ENCODE results near the gene MFAP2. TPM values are rescaled to one million over a fixed set of nuclear protein-coding genes. Genes with fewer than 3 reads are reported as not detected.

MFAP2 gene
- total RNA-seq, 1 experiment from 2014 or later: 152 TPM

DNA sequence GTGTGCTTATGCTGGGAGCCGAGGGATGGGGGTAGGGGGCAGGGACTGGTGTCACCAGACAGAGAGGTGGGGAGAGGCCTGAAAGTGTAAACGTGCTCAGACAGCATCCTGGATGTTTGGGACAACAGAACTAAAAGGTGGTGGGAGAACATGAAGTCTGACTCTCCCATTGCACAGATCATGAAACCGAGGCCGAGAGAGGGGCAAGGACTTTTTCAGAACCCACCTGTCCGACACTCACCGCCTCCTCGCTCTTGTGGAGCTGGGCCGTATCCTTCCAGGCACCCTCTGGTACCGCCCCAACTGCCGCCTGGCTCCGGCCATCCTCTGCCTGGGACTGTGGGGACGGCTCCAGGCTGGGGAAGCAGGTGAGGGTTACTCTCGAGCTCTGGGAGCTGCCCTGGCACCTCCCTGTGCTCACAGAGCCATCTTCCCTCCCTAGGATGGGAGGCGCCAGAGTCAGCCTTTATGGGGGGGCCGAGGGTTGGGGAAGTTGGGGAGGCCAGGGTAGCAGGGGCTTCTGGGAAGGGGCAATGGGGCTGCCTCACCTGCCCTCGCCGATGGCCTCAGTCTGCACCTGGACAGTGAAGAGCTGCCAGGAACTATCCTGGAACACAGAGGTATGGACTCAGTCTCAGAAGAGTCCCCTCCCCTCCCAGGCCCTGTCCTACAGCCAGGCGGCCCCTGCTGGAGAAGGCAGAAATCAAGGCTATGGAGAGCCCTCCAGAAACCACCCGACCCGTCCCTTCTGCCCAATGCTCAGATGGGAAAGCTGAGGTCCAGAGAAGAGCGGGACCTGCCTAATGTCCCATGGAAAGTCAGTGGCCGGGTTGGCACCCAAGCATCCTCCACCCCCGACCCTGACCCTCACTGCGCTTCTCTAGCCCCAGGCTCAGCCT lies 24.3 kb upstream of the MFAP2 start:
- H3K4me2 ChIP-seq (ENCODE audit: insufficient read depth, insufficient read length, low read length): no peak overlapping the region
- no CpG with 5 or more reads among the region's 24 CpGs for WGBS (ENCODE audit: extremely low coverage, insufficient read length, low lambda C conversion rate)
- no peaks in the 10 kb centered on the region for H3K27me3 Mint-ChIP-seq (ENCODE audit: low read depth)

More for the DNA sequence above, 24.3 kb upstream of the MFAP2 start:
- H3K9me3 ChIP-seq (ENCODE audit: control insufficient read depth, low read depth, low read length): no peaks in the 10 kb centered on the region
- no peak overlapping the region for H3K4ac ChIP-seq (ENCODE audit: low read depth, low read length)
- H3K79me1 ChIP-seq (ENCODE audit: insufficient read depth, low read depth, low read length, poor library complexity, severe bottlenecking): no peaks in the 10 kb centered on the region
- H4K91ac ChIP-seq (ENCODE audit: insufficient read length, low read depth, low read length): no peak overlapping the region
- H2BK15ac ChIP-seq (ENCODE audit: low read depth, low read length): no peak overlapping the region
- peak; percentile 32; the same call in 2 of the 3 replicates for TF ChIP-seq CTCF (conservative IDR thresholded peaks at IDR 0.05)
- no peaks in the 10 kb centered on the region for H3K9me3 Mint-ChIP-seq
- H2BK120ac ChIP-seq (ENCODE audit: low read depth, low read length, poor library complexity, severe bottlenecking): no peak overlapping the region
- no peak overlapping the region for H2BK20ac ChIP-seq (ENCODE audit: low read depth, low read length, poor library complexity, severe bottlenecking)
- H3T11ph ChIP-seq (ENCODE audit: low read length): no peak overlapping the region
- H3K4me1 ChIP-seq (ENCODE audit: insufficient read depth, low read length): no peaks in the 10 kb centered on the region; the same call in 1 of the 2 replicates
- H3K4me3 Mint-ChIP-seq: no peak overlapping the region
- H4K5ac ChIP-seq (ENCODE audit: insufficient read length, low read depth, low read length): no peak overlapping the region
- no peak overlapping the region for H3K18ac ChIP-seq (ENCODE audit: insufficient read length, low read depth, low read length)
- H3K27ac Mint-ChIP-seq: no peak overlapping the region
- peak; percentile 37 for DNase-seq
- no peak overlapping the region for H3K27ac ChIP-seq (ENCODE audit: insufficient read length, low read depth, low read length)
- no peaks in the 10 kb centered on the region for H3K23me2 ChIP-seq (ENCODE audit: insufficient read length, low read depth, low read length, poor library complexity, severe bottlenecking)
- H2BK5ac ChIP-seq (ENCODE audit: insufficient read length, low read length): no peak overlapping the region
- peaks cover 6 to 41% (median 29%) of the 10 kb centered on the region in 3 experiments for H3K36me3 Mint-ChIP-seq (ENCODE audit: insufficient read depth in 1 of 3, low read depth in 3 of 3)
- no peak overlapping the region for H2AFZ ChIP-seq (ENCODE audit: low read length)
- H3K56ac ChIP-seq (ENCODE audit: insufficient read length, low read depth, low read length): no peak overlapping the region
- H3K9ac ChIP-seq (ENCODE audit: extremely low read depth, insufficient read length, low read length): no peak overlapping the region
- H4K8ac ChIP-seq (replicated peaks; ENCODE audit: insufficient read length, low read depth, low read length): no peak overlapping the region
- H3K79me2 ChIP-seq (ENCODE audit: insufficient read depth, low read length): no peaks in the 10 kb centered on the region
- no peaks in the 10 kb centered on the region for H3K27me3 ChIP-seq (ENCODE audit: insufficient read depth, low read length)
- no peak overlapping the region for H3K23ac ChIP-seq (ENCODE audit: insufficient read length, low read depth, low read length)
- no peak overlapping the region for H2AK5ac ChIP-seq (ENCODE audit: insufficient read length, low read length)
- no peak overlapping the region for H2BK12ac ChIP-seq (ENCODE audit: insufficient read length, low read depth, low read length)
- no peak overlapping the region for H3K14ac ChIP-seq (ENCODE audit: insufficient read depth, low read length)
- H3K4me1 Mint-ChIP-seq: peaks cover 9 to 26% of the 10 kb centered on the region in 2 experiments
- H4K20me1 ChIP-seq (ENCODE audit: control insufficient read depth, insufficient read depth, insufficient read length): no peaks in the 10 kb centered on the region

All from H9 (cell line).